Glomerular endothelial cell (primary cell): ENCODE data around the gene DBX1. TPM values are rescaled to one million over a fixed set of nuclear protein-coding genes. Genes with fewer than 3 reads are reported as not detected.
"Not testable (repeated sequence)": the region's sequence is repeated elsewhere in the genome, so short reads cannot be mapped to it uniquely, and the experiment has no call there.

Experiments
- DNase-seq: peaks from one replicate; pipeline ENCODE4 v3.0.0-alpha.2; 2011; ENCODE audit warnings: low read depth, low spot score; ENCODE audit errors: extremely low read depth
- total RNA-seq: library from RNA; depleted of rRNA; stranded (reverse); fragments of >200 nt; gene quantifications from 2 replicates; pipeline ENCODE4 v1.2.3, GENCODE V29; 2015

Gene DBX1, protein sequence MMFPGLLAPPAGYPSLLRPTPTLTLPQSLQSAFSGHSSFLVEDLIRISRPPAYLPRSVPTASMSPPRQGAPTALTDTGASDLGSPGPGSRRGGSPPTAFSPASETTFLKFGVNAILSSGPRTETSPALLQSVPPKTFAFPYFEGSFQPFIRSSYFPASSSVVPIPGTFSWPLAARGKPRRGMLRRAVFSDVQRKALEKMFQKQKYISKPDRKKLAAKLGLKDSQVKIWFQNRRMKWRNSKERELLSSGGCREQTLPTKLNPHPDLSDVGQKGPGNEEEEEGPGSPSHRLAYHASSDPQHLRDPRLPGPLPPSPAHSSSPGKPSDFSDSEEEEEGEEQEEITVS
- total RNA-seq: not detected in 2 replicates

DNA sequence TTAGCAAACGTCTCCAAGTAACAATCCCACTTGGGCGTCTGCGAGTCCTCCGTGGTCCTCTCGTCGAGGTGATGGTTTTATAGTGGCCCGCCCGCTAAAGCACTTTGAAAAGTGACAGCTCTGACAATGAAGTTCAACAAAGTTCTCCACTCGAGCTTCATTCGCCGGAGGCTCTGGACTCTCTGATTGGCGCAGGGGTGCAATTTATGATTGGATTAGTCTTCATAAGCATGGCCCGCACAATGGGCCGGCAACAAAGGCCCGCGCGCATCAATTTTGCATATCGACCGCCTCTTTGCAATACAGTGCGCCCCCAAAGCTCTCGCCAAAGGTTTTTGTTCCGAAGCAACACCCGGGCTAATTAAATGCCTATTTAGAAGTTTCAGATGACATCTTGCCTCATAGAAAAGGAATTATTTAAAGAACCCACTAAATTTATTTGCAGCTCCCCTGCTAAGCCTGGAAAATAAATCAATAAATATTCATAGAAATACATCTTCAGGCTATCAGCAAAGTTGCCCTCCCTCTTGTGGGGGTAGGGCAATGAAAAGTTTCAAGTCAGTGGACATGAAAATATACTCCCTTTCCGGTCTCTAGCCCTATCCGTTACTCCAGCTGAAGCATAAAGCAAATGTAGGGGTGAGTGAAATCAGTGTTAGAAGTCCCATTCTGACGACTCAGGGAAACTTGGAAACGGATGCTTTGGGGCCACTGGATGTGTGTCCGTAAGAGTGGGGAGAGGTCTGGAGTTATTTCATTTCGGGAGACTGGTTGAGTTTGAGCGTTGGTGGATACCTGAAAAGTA is at the start of gene DBX1:
Gene DBX1 (minus strand): TSS at position 51 of the 805 bp plus-strand sequence. CDS start 151 bp downstream, outside the sequence.
- no peak for DNase-seq

DNA sequence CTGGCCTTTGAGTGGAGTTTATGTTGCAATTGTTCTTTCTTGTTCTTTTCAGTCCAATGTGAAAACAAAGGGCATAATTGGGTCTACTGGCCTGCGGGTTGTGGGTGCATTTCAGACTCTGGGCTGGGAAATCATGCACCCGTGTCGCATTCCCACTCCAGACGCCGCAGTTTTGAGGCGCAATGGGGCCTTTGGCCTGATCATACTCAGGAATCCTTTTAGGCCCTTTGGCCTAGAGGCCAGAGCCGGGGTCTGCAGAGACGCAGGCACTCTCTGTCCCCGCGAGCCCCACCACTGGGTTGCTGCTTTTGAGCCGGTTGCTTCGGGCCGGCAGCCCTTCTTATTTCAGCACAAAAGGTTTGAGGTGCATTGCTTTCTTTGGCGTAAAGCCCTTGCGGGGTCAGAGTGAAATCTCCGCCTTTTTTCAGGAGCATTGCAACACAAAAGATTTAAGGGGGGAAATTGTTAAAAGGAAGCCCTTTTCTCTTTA is 48.4 kb upstream of the DBX1 start:
- no peak for DNase-seq

DNA sequence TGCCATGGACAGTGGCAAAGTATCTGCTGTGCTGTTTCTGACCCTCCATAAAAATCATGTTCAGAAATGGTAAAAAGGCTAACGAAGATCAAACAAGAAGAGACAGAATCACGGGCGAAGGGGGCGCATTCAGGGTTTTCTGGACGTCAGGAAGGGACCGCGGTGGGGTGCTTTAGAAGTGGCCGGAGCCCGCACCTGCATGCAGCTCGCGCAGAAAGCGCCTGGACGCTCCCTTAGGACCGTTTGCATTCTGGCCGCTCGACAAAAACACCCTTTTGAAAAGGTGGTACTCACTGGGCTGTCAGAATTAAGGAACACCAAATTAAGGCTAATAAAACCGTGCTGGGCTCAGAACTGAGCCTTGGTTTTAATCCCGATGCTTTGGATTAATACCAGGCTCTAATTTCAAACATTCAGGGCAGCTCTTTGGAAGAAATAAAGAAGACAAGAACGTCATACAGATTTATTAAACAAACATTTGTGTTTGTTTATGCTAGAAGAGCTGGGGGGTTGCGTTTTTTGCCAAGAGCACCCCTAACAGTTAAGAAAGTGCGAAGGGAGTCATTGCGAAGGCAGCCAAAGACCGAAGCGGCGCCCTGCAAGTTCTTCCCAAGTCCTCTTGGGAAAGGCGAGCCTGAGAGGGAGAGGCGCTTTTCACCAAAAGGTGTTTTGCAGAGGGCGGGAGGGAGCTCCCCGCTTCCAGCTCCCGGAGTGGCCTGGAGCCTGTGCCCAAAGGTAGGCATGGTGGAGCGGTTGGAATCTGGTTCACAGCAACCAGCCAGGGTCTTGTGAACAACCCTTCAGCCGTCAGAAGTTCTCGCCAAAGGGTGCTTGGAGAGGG is 47.7 kb upstream of the DBX1 start:
- no peak for DNase-seq

DNA sequence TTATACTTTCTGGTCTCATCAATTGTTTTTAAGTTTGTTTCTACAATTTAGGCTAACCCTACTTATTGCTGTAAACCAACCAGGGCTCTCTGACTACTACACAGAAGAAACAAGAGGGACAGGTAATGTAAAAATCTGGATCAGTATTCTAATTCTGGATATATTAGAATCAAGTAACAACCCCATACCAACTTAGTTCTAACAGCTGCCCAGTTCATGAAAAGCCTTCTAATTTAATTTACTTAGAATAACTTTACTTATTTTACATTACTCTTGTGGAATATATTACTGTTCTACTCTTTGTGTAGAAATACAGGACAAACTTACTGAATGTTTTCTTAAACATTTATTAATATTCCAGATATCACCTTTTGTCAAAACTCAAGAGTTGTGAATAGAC is 45.5 kb upstream of the DBX1 start:
- DNase-seq: no peak

DNA sequence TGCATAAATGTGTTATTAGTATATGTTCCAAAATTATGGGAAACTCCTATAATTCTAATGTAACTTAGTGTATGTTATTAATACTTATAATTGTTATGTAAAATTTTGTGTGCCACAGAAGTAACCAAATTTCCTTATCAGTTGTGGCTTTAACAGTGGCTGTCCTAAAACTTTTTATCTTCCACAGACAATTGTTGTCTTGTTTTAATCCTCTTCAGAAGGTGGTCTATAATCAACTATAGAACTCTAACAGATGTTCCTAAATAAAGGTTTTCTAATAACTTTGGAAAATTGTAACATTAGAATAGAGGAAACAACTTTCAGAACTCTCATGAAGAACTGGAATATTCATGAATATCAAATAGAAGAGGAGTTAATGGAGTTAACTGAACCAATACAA is 44.4 kb upstream of the DBX1 start:
- DNase-seq: no peak

DNA sequence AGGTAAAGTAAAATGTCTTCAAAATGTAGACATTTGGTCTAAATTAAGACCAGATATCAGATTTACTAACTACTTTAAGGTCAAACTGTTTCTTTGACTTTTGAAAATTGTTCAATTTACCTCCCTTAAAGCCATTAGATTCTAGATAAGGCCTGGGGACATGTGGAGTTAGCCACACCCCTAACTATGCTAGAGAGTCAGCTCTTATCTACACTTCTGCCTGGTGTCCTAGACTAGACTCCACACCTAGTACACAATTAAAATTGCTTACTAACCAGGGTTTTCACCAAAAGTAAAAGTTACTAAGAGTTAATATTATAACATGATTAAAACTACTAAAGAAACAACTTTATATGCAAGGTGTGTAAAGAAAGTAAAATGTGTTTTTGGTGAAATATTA is 43.6 kb upstream of the DBX1 start:
- DNase-seq: no peak

DNA sequence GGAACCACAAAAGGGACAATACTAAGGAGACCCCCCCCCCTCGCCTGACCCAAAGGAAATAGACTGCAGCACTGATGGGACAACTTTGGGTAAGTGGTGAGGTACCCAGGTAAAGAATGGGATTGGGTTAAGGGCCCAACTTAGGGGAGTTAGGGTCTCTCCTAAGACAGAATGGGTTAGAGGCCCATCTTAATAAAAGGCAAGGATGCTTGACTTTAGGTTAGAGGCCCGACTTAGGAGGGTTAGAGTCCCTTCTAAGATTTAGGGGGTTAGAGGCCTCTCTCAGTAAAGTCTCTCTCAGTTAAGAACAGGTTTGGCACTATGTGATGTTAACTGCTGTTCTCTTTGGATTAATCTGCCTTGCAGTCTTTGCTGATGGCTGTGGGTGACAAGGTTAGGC is 41.0 kb upstream of the DBX1 start:
- no peak for DNase-seq

DNA sequence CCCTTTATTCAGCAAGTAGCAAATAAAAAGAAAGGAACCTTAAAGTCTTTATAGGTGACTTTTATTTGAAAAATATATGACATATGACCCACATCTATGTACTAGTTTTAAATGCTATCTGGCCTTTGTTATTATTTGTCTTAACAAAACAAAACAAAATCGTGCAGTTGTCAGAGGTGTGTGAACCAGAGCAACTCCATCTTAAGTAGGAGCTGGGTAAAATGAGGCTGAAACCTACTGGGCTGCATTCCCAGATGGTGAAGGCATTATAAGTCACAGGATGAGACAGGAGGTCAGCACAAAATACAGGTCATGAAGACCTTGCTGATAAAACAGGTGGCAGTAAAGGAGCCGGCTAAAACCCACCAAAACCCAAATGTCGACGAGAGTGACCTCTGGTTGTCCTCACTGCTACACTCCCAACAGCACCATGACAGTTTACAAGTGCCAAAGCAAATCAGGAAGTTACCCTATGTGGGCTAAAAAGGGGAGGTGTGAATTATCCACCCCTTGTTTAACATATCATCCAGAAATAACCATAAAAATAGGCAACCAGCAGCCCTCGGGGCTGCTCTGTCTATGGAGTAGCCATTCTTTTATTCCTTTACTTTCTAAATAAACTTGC is 40.2 kb upstream of the DBX1 start:
- not testable (repeated sequence) for DNase-seq

DNA sequence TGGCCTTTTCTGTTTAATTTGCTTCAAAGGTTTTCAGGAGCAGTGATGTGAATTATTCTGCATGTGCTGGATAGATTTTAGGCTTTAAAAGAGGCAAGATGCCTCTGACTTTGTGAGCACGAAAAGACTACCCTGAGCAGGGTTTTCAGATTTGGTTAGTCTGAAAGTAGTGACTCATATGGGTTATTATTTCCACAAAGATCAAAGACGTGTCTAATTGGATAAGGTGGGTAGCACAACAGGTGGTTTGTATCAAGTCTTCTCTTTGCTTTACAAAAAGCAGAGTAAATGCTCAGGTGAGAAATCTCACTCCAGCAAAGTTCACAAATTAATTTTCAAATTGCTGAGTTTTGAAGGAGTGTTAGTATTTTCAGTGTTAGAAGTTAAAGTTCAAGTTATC is 37.6 kb upstream of the DBX1 start:
- DNase-seq: no peak

DNA sequence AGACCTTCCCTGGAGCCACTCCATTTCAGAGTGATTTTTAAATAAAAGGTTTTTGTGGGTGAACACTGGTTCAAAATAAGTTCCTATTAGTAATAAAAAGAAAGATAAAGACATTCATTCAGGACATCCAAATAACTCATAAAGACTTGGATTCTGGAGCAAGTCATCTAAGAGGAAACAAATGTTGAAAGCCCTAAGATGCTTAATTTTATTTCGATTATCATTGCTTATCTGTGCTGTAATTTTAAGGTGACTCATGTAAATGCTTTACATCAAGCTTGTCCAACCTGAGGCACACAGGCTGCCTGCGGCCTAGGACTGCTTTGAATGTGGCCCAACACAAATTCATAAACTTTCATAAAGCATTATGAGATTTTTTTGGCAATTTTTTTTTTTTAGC is 34.2 kb upstream of the DBX1 start:
- no peak for DNase-seq

DNA sequence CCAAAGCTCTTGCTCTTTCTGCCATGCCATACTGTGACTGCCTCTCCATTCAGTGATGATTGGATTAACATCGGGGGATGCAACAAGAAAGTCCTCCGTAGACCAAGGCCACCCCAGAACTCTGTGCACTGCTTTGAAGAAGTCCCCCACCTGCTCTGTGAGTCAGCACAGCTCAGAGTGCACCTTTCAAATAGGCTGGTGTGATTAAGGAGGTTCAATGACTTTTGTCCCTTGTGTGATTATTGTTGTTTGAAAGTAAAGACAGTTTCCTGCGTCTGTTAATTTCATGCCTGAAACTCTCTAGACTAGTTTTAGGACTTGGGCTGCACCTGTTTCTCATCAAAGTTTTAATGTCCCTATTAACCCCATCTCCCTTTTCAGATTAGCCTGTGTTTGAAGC is 33.0 kb upstream of the DBX1 start:
- no peak for DNase-seq

DNA sequence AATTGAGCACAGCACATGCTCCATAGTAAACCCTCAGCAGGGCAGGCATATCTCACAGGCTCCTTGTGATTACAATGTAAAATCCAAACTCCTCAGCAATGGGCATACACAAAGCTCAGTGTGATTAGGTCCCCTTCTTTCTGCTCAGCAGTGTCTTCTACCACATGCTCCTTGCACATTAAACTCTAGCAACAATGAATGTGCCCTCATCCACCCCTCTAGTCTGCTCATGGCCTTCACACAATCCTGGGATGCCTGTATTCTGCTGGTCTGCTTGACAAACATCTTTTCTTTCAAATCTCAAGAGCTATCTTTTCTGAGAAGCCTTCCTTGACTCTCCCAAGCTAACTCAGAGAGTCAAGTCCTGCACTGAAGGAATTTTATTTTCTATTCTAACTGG is 32.4 kb upstream of the DBX1 start:
- no peak for DNase-seq

DNA sequence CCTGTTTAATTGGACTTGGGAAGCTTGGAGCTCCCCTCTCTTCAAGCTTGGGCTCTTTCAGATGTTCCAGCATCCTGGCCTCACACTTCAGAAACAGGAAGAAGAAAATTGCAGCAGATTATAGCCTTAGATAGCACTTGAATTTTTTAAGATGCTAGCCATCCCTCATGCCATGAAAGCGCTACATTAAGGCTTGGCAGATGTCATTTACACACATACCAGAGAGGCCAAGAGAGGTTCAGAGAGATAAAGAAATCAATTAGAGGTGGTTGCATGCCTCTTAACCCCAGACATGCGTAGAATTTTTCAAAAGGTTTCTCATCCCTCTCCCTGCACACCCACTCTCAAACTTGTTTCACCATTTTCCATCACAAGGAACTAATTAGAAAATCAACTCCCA is 31.9 kb upstream of the DBX1 start:
- DNase-seq: no peak

DNA sequence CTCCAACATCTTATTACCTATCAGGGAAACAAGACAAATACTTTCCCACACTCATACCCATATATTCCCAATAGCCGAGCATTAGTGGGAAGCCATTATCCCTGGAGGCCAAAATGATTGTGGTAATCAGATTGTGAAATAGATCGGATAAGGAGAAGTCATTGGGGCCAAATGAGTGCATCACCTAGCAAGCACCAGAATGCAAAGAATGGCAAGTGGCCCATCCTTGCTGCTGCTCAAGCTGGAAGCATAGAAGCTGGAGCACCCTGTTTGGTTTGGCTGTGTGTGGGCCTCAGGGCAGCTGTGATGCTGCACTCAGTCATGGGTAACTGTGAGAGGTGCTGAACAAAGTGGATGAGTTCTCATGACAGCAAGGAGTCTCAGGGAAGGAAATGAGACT is 18.7 kb upstream of the DBX1 start:
- no peak for DNase-seq

DNA sequence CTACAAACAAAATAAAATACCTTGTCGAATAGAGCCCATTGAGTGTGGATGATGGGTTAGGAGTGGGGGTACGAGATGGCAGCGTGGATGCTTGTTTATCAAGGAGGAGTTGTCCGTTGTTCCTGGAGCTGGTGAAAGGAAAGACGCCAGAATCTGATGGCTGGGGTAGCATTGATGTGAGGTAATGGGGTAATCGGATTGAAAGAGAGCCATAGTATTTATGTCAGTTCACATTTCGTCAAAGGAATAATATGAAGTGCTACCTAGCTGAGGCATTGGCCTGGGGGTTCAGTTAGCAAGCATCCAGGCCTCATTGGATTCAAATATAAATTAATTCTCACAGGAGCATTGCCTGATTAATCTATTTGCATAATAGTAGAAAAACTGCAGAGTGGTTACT is 16.9 kb upstream of the DBX1 start:
- no peak for DNase-seq

DNA sequence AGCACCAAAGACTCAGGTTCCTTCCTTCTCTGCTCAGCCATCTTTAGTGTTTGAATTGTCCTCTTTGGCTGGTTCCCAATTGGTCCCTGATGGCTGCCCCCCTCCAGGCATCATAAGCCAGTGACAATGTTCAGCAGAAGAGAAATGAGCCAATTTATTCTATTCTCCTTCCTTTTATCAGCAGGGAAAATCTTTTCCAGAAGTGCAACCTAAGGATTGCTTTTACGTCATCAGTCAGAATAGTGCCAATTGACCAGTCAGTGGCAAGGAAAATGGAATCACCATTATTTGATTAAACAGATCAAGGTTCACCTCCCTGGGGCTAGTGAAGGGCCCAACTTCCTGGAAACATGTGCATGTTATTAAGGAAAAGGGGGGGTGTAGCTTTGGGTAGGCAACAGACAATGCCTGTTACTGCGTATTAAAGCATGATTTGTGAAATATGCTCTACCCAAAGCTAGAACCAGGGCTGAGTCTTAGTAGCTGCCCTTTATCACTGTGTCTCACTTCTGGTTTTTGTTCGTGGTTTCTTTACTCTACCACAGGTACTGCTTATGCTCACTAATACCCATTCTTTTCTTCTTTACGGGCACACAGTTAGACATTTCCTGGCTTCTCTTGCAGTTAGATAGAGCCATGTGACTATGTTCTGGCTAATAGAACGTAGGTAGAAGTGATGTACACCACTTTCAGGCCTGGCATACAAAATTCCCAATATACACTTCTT is 12.6 kb upstream of the DBX1 start:
- no peak for DNase-seq

DNA sequence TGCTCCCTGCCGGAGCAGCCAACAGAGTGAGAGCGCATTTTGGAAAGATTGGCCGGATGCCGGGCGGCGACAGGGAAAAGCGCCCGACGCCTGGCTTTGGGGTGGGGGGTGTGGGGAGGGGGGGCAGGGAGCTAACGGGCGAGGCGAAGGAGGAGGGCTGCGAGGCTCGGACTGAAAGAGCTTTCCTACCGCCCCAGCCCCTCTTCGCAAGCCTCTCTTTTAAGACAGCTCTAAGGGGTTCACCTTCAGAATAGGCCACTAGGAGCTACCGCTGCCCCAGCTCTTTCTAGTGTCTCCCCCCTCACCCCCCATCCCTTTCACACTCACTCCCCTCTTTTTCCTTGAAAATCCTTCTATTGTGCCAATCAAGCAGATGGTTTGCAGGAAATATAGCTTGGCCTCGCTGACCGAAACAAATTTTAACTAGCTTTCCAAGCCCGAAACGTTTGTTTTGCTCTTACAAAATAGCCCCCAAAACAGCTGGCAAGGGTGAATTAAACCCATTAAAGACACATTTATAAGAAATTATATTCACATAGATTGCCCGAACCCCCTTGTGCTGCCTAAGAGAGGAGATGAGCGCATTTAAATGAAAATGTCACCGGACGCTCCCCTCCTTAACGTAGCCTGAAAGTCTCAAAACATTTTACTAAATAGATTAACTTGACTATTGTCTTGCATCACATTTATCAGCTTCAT is 3.7 kb upstream of the DBX1 start:
- no peak for DNase-seq

DNA sequence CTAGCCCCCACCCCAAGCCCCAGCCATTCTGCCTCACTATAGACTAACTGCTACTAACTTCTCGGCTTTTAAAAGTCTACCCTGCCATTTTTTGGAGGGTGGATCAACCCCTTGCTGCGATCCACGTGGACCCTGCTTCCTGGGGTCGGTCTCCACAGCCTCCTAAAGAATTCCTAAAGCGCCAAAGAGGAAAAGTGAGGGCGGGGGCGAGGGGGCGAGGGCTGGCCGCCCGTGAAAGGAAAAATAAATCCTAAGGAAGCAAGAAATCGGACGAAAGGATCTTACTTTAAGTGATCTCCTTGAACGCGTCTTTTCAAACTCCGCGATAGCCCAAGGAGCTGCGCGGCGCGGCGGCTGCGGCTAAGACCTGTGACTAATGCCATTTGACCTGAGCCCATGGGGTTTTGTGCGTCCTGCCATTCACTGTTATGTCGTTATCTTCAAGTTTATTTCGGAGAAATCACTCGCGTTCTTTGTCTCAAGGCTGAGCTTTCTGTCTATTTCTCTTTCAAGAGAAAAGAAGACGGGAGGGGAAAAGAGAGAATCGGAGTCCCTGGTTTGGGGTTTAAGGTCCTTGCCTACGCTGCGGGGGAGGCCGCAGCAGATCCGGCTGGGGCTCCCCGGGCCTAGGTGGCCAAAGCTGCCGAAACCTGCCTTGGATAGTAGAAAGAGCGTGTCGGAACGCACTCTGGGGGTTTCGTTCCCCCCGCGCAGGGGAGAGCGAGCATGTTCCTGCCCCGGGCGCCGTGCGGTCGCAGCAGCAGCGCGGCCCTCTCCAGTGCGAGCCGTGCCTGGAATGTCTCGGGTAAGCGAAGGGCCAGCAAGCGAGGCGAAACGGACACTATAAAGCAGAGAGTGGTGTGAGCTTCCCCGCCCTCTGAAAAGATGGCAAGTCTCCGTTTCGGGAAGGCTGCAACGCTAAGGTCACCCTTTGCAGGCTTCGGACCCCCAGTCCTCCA is 2.8 kb upstream of the DBX1 start:
- DNase-seq: no peak
